AG09309 (cell line): ENCODE results near the gene KLF9.
A peak's percentile ranks its signal among the peaks of the same experiment; 100 is the strongest.

ENCODE experiments used
- DNase-seq: peaks from one replicate; pipeline ENCODE4 v3.0.0-alpha.2; 2010; ENCODE audit warnings: low read depth
- H3K4me3 ChIP-seq: 2 replicates; pipeline ENCODE4 v1.5.1; 2011; ENCODE audit warnings: mild to moderate bottlenecking, low read depth, low read length, moderate library complexity; ENCODE audit not compliant: control insufficient read depth
- TF ChIP-seq, protein P1 (sequence below): IDR thresholded peaks from 2 replicates; pipeline ENCODE4 v1.5.1; 2011; ENCODE audit warnings: mild to moderate bottlenecking, low read depth, low read length, inconsistent platforms; ENCODE audit not compliant: insufficient read depth, control insufficient read depth; ENCODE audit errors: missing control alignments

Gene KLF9

GRCh38 chr9:70425192-70425591 lies 10.7 kb upstream of the KLF9 start:
- no peak for DNase-seq
- no peak overlapping the region for H3K4me3 ChIP-seq
- TF ChIP-seq, protein P1, sequence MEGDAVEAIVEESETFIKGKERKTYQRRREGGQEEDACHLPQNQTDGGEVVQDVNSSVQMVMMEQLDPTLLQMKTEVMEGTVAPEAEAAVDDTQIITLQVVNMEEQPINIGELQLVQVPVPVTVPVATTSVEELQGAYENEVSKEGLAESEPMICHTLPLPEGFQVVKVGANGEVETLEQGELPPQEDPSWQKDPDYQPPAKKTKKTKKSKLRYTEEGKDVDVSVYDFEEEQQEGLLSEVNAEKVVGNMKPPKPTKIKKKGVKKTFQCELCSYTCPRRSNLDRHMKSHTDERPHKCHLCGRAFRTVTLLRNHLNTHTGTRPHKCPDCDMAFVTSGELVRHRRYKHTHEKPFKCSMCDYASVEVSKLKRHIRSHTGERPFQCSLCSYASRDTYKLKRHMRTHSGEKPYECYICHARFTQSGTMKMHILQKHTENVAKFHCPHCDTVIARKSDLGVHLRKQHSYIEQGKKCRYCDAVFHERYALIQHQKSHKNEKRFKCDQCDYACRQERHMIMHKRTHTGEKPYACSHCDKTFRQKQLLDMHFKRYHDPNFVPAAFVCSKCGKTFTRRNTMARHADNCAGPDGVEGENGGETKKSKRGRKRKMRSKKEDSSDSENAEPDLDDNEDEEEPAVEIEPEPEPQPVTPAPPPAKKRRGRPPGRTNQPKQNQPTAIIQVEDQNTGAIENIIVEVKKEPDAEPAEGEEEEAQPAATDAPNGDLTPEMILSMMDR: no peak

GRCh38 chr9:70422371-70423043 lies 8.1 kb upstream of the KLF9 start:
- no peak for DNase-seq
- TF ChIP-seq, protein P1: no peak
- no peak overlapping the region for H3K4me3 ChIP-seq

DNA sequence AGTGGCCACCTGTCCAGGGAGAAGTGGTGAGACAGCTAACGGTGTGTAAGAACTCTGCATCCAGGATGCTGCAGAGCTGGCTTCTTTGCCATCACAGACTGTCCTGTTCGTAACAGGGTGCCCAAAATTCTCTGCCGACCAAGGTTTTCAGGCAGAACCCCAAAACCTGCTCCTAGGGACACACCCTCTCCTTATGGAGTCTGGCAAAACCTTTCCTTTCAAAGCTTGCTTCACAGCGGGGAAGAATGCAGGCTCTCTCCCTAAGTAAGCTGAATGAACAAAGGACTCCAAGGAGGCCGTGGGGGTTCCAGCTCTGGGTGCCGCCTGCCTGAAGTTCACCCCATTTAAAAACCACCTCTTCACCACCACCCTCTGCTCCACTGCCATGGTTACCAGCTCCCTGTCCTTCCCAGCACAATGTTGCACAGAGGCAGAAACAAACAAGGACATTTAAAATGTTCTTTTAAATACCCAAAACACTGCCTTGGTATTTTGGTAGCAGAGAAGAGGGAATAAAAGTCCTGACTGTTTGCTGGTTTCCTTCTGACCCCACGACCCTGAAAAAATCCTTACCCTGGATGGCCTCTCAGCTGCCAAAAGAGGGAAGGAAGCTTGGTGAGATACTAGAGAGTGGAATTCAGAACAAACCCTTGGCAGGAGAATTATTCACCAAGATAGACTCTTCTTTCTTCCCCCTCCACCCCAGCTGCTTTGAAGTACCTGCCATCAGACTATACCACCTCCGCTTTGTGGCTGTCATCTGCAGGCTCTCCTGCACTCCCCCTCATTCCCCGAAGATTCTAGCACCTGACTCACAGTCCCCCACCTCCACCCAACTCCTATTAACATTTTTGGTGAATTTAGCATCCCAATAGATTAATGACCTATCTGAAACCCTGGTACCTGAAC lies 7.1 kb upstream of the KLF9 start:
- no peak for DNase-seq
- no peak overlapping the region for H3K4me3 ChIP-seq
- TF ChIP-seq, protein P1: no peak

DNA sequence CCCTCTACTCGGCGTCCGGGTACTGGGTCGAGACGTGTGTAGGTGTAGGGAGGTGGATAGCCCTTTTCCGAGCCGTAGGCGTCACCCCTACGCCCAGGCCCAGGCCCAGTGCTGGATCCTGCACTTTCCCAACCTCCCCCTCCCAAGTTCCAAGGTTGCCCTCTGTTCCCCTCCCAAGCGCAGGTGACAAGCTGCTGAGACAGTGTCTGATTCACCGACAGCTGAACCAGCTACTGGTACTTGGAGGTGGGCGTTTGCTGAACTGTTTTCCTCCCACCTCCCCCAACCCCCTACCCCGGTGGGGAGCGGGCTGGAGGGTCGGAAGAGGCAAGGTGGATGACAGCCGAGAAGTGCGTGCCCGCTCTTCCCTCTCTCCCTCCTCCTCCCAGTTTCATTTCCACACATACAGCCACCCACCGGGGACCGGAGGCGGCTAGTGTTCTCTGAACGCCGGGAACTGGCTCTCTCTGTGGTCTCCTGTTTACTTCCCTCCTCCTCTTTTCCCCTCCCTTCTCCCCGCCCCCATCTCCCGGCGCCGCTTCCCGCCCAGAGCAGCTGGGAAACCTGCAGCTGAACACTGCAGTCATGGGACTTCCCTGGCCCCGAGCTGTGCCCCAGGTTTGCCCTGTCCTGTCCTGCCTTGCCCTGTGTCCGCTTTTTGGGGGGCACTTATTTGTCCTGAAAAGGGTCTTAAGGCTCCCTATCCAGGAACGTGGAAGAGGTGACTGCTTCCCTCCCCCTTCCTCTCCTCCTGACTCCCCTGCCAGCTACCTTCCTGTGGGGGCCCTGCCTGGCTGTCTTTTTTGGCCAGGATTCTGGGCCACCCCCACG lies 6.2 kb upstream of the KLF9 start:
- TF ChIP-seq, protein P1: no peak
- peak overlapping the region; percentile 62 for H3K4me3 ChIP-seq
- no peak for DNase-seq

GRCh38 chr9:70419556-70420440 lies 5.3 kb upstream of the KLF9 start:
- peak overlapping the region; percentile 62 for H3K4me3 ChIP-seq
- TF ChIP-seq, protein P1: no peak
- DNase-seq: peak; percentile 94
